ENCODE results near the gene NMB. TPM values are rescaled to one million over a fixed set of nuclear protein-coding genes. Genes with fewer than 3 reads are reported as not detected.
A peak's percentile ranks its signal among the peaks of the same experiment; 100 is the strongest.

NMB gene
- total RNA-seq, 1 donor from 2014 or later = 2.0 TPM

DNA sequence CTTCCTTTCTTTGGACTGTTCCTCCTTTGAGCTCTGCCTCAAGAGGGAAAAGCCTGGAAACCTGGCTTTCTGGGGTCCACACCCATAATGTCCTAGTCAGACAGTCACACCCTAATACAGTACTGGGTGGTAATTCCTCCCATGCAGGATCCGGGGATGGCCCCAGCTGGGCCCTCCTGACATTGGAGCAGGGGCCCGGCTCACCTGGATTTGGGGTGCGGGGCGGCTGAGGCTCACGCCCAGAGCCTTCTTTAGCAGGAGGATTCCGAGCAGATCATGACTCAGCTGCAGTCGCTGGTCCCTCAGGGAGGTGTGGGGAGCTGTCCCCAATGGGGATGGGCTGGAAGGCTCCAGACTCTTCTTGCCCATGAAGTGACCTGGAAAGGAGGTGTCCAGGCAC is 1.0 kb downstream of the NMB start:
- H3K27ac ChIP-seq (replicated peaks) = no peak overlapping the region
- H3K36me3 ChIP-seq = peaks cover 8% of the 10 kb centered on the region
- peaks cover 56% of the 10 kb centered on the region for H3K4me1 ChIP-seq
- intact Hi-C loops (cut with micrococcal nuclease) = no loop called here
- H3K27me3 ChIP-seq (ENCODE audit: low read depth) = no peaks in the 10 kb centered on the region
- TF ChIP-seq, protein P1, sequence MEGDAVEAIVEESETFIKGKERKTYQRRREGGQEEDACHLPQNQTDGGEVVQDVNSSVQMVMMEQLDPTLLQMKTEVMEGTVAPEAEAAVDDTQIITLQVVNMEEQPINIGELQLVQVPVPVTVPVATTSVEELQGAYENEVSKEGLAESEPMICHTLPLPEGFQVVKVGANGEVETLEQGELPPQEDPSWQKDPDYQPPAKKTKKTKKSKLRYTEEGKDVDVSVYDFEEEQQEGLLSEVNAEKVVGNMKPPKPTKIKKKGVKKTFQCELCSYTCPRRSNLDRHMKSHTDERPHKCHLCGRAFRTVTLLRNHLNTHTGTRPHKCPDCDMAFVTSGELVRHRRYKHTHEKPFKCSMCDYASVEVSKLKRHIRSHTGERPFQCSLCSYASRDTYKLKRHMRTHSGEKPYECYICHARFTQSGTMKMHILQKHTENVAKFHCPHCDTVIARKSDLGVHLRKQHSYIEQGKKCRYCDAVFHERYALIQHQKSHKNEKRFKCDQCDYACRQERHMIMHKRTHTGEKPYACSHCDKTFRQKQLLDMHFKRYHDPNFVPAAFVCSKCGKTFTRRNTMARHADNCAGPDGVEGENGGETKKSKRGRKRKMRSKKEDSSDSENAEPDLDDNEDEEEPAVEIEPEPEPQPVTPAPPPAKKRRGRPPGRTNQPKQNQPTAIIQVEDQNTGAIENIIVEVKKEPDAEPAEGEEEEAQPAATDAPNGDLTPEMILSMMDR (IDR thresholded peaks at IDR 0.05; ENCODE audit: borderline replicate concordance) = no peak
- DNase-seq = no peak
- H3K4me3 ChIP-seq = no peak overlapping the region
- no peaks in the 10 kb centered on the region for H3K9me3 ChIP-seq (replicated peaks)

DNA sequence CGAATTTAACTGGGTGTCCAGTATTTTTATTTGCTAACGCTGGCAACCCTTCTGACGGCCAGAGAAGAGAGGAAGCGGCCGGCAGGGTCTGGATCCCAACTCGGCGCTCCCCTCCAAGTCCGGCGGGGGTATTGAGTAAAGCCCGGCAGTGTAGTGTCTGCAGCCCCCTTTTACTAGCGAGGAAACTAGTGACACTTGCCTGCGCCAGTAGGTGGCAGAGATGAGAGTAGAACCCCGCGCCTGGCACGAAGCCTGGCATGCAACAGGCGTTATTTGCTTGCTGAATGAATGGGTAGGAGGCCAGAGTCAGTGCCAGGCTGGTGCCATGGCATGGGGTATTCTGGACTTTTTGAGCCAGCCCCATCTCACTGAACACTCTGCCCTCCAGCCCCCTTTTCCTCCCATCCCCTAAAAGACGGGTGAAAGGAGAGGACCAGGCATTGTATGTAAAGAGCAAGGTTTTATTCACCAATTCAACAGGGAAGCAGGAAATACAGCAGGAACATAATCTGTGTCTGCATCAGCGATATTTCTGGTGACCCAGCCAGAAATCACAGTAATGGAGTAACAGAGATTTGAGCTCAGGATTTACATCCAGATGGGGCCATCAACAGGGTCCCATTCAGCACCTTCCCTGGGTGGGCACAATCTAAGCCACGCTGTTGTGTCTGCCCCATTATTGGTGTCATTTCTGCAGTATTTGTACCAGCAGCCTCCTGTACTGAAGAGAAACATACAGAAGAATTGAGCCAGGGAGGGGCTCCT is 3.1 kb downstream of the NMB start:
- Histone ChIP-seq H3K9me3 (replicated peaks) (no peaks in the 10 kb centered on the region), H3K4me3 (peak overlapping the region; percentile 96), H3K27ac (replicated peaks) (peak overlapping the region; percentile 92), H3K36me3 (peaks cover 28% of the 10 kb centered on the region), H3K4me1 (peaks cover 77% of the 10 kb centered on the region), H3K27me3 (ENCODE audit: low read depth) (no peaks in the 10 kb centered on the region)
- peak; percentile 81 for DNase-seq
- intact Hi-C loops (cut with micrococcal nuclease) = no loop called here
- TF ChIP-seq, protein P1 (IDR thresholded peaks at IDR 0.05; ENCODE audit: borderline replicate concordance) = peak; percentile 73

GRCh38 chr15:84653910-84654688 is 3.9 kb downstream of the NMB start, which contains the start of gene WDR73:
TSS of gene WDR73 (minus strand) at chr15:84654283. CDS start at chr15:84654274, 9 bp downstream.
- Histone ChIP-seq H3K27me3 (ENCODE audit: low read depth) (no peaks in the 10 kb centered on the region), H3K36me3 (peaks cover 35% of the 10 kb centered on the region), H3K27ac (replicated peaks) (peak within 1 kb of the TSS; percentile 92), H3K4me3 (peak within 1 kb of the TSS; percentile 96), H3K9me3 (replicated peaks) (no peaks in the 10 kb centered on the region), H3K4me1 (peaks cover 84% of the 10 kb centered on the region)
- intact Hi-C loops (cut with micrococcal nuclease) = no loop called here
- TF ChIP-seq, protein P1 (IDR thresholded peaks at IDR 0.05; ENCODE audit: borderline replicate concordance) = no peak
- DNase-seq = peak; percentile 97

- Histone ChIP-seq H3K4me1 (peaks cover 86% of the 10 kb centered on the region), H3K27me3 (ENCODE audit: low read depth) (no peaks in the 10 kb centered on the region), H3K9me3 (replicated peaks) (no peaks in the 10 kb centered on the region), H3K36me3 (peaks cover 41% of the 10 kb centered on the region), H3K4me3 (peak overlapping the region; percentile 96), H3K27ac (replicated peaks) (peak overlapping the region; percentile 92)
- intact Hi-C loops (cut with micrococcal nuclease) = no loop called here
- TF ChIP-seq, protein P1 (IDR thresholded peaks at IDR 0.05; ENCODE audit: borderline replicate concordance) = no peak
- no peak for DNase-seq
Observed at GRCh38 chr15:84653584-84653909, 4.5 kb downstream of the NMB start.

GRCh38 chr15:84649706-84650105 is 8.3 kb downstream of the NMB start:
- Histone ChIP-seq H3K9me3 (replicated peaks) (no peaks in the 10 kb centered on the region), H3K36me3 (peaks cover 79% of the 10 kb centered on the region), H3K4me3 (no peak overlapping the region), H3K27me3 (ENCODE audit: low read depth) (no peaks in the 10 kb centered on the region), H3K4me1 (peaks cover 67% of the 10 kb centered on the region), H3K27ac (replicated peaks) (peak overlapping the region; percentile 52)
- intact Hi-C loops (cut with micrococcal nuclease) = no loop called here
- TF ChIP-seq, protein P1 (IDR thresholded peaks at IDR 0.05; ENCODE audit: borderline replicate concordance) = no peak
- DNase-seq = no peak

Data from left ventricle myocardium inferior (tissue), 1 donor.